Activated CD8-positive, alpha-beta memory T cell treated with anti-CD3 and anti-CD28 coated beads, Interleukin-2, amount 50 U/mL, for 4 hours (primary cell): ENCODE results near the gene PNMA8B.
A peak's percentile ranks its signal among the peaks of the same experiment; 100 is the strongest.
"Not testable (repeated sequence)": the region's sequence is repeated elsewhere in the genome, so short reads cannot be mapped to it uniquely, and the experiment has no call there.

Experiments used
- DNase-seq: peaks from one replicate; pipeline ENCODE4 v3.0.0-alpha.2; 2020

The PNMA8B gene

GRCh38 chr19:46513461-46514236, 18.0 kb upstream of the PNMA8B start:
- peak; percentile 81 for DNase-seq

- no peak for DNase-seq
These were observed 15.6 kb upstream of the PNMA8B start for GRCh38 chr19:46511237-46511636.

GRCh38 chr19:46508206-46508605, 12.5 kb upstream of the PNMA8B start:
- no peak for DNase-seq

DNA sequence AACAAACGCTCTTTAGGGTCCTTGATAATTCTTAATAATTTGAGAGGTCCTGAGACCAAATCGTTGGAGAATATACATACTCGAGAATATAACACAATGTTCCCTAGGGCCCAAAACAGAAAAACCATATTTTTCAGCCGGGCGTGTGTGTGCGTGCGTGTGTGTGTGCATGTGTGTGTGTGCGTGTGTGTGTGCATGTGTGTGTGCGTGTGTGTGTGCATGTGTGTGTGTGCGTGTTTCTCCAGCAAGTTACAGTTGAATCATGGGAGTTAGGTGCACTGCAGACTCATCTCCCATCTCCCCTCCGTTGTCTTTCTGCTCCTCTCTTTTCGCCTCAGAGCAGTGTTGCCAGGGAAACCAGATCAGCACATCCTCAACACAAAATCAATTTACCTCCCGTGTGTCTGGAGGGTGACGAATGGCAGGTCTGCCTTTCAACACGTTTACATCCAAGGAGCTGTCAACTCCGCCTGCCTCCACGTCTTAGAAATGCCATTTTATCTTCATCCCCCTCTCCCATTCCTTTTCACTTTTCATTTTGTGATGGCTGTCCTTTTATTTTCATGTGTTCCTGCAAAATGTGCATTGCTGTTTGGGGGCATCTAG, 8.3 kb upstream of the PNMA8B start:
- DNase-seq: no peak

- DNase-seq: no peak
These were observed 7.2 kb upstream of the PNMA8B start for GRCh38 chr19:46502891-46503290.

- no peak for DNase-seq
These were observed 4.0 kb upstream of the PNMA8B start for GRCh38 chr19:46499692-46500091.

- DNase-seq: no peak
These were observed 2.1 kb upstream of the PNMA8B start for GRCh38 chr19:46497773-46498172.

DNA sequence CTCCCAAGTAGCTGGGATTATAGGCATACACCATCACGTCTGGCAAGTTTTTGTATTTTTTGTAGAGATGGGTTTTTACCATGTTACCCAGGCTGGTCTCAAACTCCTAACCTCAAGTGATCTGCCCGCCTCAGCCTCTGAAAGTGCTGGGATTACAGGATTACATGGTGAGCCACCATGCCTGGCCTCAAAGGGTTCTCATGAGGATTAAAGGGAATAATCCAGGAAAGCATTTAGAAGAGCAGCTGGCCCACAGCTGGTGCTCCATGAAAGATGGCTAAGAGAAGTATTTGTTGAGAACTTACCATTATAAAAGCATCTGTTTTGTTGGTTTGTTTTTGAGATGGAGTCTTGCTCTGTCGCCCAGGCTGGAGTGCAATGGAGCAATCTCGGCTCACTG, 1.2 kb upstream of the PNMA8B start:
- not testable (repeated sequence) for DNase-seq

GRCh38 chr19:46496304-46496703, 637 bp upstream of the PNMA8B start:
- no peak for DNase-seq

- no peak for DNase-seq
These were observed 504 bp downstream of the PNMA8B start for GRCh38 chr19:46494941-46495785.

DNA sequence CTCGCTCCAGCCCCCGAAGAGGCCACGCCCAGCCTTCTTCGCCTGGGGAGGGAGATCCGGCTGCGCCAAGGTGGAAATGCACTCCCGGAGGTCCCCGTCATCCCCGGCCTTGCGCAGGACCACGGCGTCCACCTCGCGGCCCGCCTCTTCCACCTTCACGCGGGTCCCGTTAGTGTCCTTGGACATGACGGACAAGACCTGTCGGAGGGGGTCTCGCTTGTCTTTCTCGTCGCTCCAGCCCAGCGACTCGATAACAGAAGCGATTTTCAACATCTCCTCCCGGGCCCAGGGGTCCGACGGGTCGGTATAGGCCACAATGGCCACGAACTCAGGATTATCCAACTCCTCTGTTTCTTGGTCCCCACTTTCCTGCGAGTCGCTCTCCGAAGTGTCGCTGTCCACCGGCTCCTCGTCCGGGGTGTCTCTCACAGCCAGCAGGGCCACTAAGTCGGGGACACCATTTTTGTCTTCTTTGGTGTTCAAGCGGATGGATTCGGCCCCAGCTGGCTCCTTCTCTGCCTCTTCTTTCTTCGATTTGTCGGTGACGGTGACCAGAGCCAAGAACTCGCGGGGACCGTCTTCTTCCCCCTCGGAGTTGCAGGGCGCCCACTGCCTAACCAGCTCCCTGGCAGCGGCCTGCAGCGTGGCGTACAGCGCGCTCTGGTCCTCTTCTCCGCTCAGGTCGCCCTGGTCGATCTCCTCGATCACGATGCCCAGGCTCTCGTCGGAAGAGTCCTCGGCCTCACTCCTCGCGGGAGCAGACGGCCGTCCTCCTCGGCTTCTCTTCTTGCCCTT, 1.3 kb downstream of the PNMA8B start:
- no peak for DNase-seq

- DNase-seq: no peak
These were observed 2.2 kb downstream of the PNMA8B start for GRCh38 chr19:46493236-46494145.

DNA sequence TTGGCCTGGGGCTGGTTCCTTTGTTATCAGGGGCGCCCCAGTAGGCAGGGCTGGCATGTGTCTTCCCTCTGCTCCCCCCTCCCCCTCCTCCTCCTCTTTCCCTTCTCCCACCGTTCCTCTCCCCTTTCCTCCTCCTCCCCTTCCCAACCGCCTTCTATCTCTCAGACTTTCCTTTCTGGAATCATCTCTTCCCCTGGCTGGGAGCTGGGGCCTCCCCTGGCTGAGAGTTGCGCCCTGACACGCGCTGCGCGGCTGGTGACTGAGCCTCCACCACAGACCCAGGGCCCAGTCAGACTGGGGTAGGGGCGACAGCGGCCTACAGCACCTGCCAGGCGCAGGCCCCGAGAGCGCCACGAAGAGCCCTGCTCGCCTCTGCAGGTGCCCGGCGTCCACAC, 2.8 kb downstream of the PNMA8B start:
- DNase-seq: no peak

DNA sequence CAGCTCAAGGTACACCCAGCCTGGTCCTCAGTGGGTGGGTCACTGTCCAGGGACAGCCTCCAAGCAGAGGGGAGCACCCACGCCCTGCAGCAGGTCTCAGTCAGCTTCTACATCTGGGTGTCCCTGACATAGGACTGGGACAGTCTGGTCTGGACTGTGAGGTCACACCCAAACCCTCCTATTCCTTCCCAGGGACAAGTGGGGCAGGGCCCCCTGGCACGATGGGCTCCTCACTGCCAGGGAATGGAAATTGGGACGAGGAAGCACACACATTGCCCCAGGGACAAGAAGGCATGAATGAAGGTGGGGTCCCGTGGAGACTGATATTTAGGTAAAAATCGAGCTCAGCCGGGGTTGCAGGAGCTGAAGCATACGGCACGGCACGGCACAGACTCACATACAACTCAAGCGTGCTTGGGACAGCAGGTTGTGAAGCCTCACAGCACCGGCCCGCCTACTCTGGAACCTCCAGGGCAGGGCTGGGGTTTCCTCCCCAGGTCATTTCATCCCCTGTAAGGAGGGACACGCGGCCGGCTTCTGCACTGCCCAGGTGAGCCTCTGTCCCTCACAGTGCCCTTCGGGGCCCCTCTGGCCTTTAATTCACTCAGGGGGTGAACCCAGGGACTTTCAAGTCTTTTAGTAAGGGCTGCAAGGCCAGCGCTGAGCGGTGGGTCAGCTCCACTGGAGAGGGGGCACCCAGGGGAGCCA, 3.5 kb downstream of the PNMA8B start:
- DNase-seq: no peak

GRCh38 chr19:46490774-46491173, 4.9 kb downstream of the PNMA8B start:
- no peak for DNase-seq

DNA sequence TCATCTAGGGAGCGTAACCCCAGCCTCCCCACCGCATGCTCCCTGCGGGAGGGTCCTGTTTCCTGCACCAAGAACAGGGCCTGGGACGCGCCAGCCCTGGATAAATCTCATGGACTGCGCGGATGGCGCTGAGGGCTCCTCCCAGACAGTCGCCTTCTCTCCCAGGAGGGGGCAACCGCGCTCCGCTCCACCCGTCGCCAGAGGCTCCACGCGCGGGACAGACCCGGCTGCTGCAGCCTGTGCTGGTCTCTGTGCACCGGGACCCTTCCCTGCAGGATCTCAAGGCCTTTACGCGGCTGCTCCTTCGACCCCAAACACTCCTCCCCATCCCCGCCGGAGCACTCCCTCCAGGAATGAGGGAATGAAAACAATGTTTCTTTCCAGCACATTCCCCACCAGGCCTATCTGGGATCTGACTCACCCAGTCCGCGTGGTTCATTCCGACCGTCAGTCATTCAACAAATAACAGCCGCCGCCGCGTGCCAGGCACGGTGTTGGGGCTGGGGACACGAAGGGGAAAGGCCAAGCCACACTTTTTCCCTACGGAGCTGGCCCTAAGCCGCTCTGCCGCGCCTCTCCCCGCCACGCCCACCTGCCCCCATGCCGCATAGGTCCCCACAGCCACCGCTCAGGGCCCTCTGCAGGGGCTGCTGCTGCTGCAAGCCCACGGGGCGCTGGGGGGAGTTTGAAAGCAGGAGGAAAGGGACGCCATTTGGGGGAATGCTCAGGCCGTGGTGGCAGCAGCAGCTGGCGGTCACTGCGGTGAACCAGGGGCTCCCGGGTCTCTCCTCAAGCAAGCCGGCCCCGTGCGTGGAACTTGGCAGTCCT, 6.0 kb downstream of the PNMA8B start:
- no peak for DNase-seq

DNA sequence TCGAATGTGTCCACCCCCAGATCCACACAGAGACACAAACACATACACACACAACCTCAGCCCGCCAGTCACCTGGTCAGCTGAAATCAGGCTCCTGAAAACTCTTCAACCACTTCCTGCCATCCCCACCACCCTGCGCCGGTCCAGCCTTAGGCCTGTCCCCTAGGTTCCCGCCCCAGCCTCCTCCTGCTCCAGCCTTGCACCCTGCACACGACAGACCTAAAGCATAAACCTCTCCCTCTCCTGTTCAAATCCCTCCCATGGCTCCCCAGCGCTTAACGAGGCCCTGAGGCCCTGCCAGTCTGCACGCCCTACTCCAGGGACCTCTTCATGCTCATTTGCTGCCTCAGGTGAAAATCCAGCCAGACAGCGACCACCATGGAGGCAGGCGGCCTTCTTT, 7.1 kb downstream of the PNMA8B start:
- DNase-seq: no peak

- peak; percentile 79 for DNase-seq
These were observed 7.7 kb downstream of the PNMA8B start for GRCh38 chr19:46487802-46488445.

DNA sequence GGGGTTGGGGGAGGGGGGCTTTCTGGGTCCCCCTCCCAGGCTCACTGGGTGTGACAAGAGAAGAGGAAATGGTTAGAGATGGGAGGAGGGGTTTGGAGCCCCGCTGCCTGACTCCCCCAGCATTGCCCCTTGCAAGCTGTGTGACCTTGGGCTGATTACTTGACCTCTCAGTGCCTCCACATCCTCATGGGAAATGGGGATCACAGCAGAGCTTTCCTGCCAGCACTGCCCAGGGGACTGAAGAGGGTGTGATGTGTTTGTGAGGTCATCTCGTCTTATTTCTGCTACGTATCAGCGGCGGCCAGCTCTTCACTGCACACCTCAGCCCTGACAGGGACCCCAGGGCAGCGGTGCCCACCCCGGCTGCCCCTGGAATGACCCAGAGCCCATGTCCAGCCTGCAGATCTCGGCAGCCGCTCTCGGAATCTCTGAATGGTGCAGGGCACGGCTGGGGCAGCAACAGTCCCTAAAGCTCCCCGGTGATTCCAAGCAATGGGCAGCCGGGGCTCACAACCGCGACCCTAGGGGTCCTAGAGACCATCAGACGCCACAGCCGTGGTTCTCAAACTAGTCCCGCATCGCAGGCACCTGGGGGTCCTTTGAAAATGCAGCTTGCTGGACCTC, 8.4 kb downstream of the PNMA8B start:
- no peak for DNase-seq
